SK-N-SH (cell line): ENCODE results near the gene TOR4A. TPM values are rescaled to one million over a fixed set of nuclear protein-coding genes. Genes with fewer than 3 reads are reported as not detected.

ENCODE experiments used
- CTCF ChIA-PET: fragments of 300-600, 350-600 bp; formaldehyde crosslinking; extraction: SDS; loops from one replicate; lab custom pipeline; 2021; lab: Yijun Ruan, JAX
- POLR2A ChIA-PET: fragments of 350-600 bp; sonication (Branson Sonifier 250); formaldehyde crosslinking; extraction: SDS; loops from one replicate; lab custom pipeline; 2020; ENCODE audit warnings: antibody characterized with exemption, inconsistent platforms; lab: Yijun Ruan, JAX
- DNase-seq: peaks from one replicate; pipeline ENCODE4 v3.0.0; 2012
- H2AFZ ChIP-seq: fragments of 200-600 bp; sonication (generic); 2 replicates; pipeline ENCODE4 v1.8.1; 2016; ENCODE audit warnings: antibody characterized with exemption, mild to moderate bottlenecking, low read depth
- H3F3A ChIP-seq: fragments of 200-600 bp; sonication (generic); replicated peaks from 2 replicates; pipeline ENCODE3; 2016; ENCODE audit warnings: antibody characterized with exemption, mild to moderate bottlenecking; ENCODE audit not compliant: insufficient read depth
- H3K27ac ChIP-seq, 2 experiments: fragments of 200-500 bp in 1 of 2; fragments of 200-600 bp in 1 of 2; sonication (Bioruptor generic) in 1 of 2; sonication (generic), shearing (Covaris generic) in 1 of 2; 2 replicates each; pipeline versions ENCODE4 v1.5.1 to v1.6.1; 2014 to 2016; ENCODE audit warnings: low read depth in 2 of 2, inconsistent platforms in 1 of 2, low read length in 1 of 2, mild to moderate bottlenecking in 1 of 2, mixed read lengths in 1 of 2
- H3K27me3 ChIP-seq: fragments of 200-600 bp; sonication (generic), shearing (Covaris generic); 2 replicates; pipeline ENCODE4 v1.6.1; 2016; ENCODE audit warnings: mixed run types; ENCODE audit not compliant: insufficient read depth
- H3K36me3 ChIP-seq, 2 experiments: fragments of 200-500 bp in 1 of 2; fragments of 200-600 bp in 1 of 2; sonication (Bioruptor generic) in 1 of 2; sonication (generic) in 1 of 2; replicated peaks in 1 of 2; 2 replicates each; pipeline versions ENCODE3 to v1.5.1; 2014 to 2016; ENCODE audit warnings: low read length in 1 of 2, mild to moderate bottlenecking in 1 of 2; ENCODE audit not compliant: insufficient read depth in 2 of 2, control insufficient read depth in 1 of 2
- H3K4me1 ChIP-seq, 2 experiments: fragments of 200-500 bp in 1 of 2; fragments of 200-600 bp in 1 of 2; sonication (Bioruptor generic) in 1 of 2; sonication (generic), shearing (Covaris generic) in 1 of 2; 2 replicates each; pipeline versions ENCODE4 v1.5.1 to v1.6.1; 2014 to 2016; ENCODE audit warnings: low read depth in 1 of 2, low read length in 1 of 2, mixed run types in 1 of 2; ENCODE audit not compliant: insufficient read depth in 2 of 2, control insufficient read depth in 1 of 2
- H3K4me2 ChIP-seq: fragments of 200-600 bp; sonication (generic), shearing (Covaris generic); 2 replicates; pipeline ENCODE4 v1.6.1; 2017; ENCODE audit warnings: mixed run types
- H3K4me3 ChIP-seq, 2 experiments: fragments of 200-500 bp in 1 of 2; fragments of 200-600 bp in 1 of 2; sonication (Bioruptor generic) in 1 of 2; sonication (generic), shearing (Covaris generic) in 1 of 2; 2 replicates each; pipeline versions ENCODE4 v1.5.1 to v1.8.1; 2014 to 2016; ENCODE audit warnings: low read depth in 2 of 2, inconsistent platforms in 1 of 2, low read length in 1 of 2, mild to moderate bottlenecking in 1 of 2, mixed read lengths in 1 of 2, moderate library complexity in 1 of 2
- H3K79me2 ChIP-seq: fragments of 200-600 bp; sonication (generic); 2 replicates; pipeline ENCODE4 v1.8.1; 2017; ENCODE audit warnings: mild to moderate bottlenecking; ENCODE audit not compliant: insufficient read depth
- H3K9ac ChIP-seq: fragments of 200-600 bp; sonication (generic); 2 replicates; pipeline ENCODE4 v1.6.1; 2017; ENCODE audit warnings: mixed run types
- H3K9me2 ChIP-seq: fragments of 200-600 bp; sonication (generic); 2 replicates; pipeline ENCODE4 v1.6.1; 2017; ENCODE audit warnings: mixed run types
- H3K9me3 ChIP-seq: fragments of 200-600 bp; sonication (generic); 2 replicates; pipeline ENCODE4 v1.6.1; 2017; ENCODE audit warnings: mixed run types, mild to moderate bottlenecking, moderate library complexity
- H4K20me1 ChIP-seq: fragments of 200-600 bp; sonication (generic); 2 replicates; pipeline ENCODE4 v1.6.1; 2017; ENCODE audit warnings: mild to moderate bottlenecking, mixed run types; ENCODE audit not compliant: insufficient read depth
- CHD2 ChIP-seq: fragments of 150-350 bp; IDR thresholded peaks from 2 replicates; pipeline ENCODE4 v1.6.1; 2018; ENCODE audit warnings: low read length; ENCODE audit not compliant: partially characterized antibody
- CTCF ChIP-seq: fragments of 200-600 bp; sonication (generic); IDR thresholded peaks from 2 replicates; pipeline ENCODE4 v1.6.1; 2017; ENCODE audit warnings: antibody characterized with exemption, mild to moderate bottlenecking, moderate library complexity
- MAX ChIP-seq: IDR thresholded peaks from 2 replicates; pipeline ENCODE4 v1.4.0; 2012; ENCODE audit warnings: low read depth
- MXI1 ChIP-seq: IDR thresholded peaks from 2 replicates; pipeline ENCODE4 v1.6.1; 2012; ENCODE audit warnings: mild to moderate bottlenecking, low read depth, low read length, improper control_type of control experiment
- REST ChIP-seq: IDR thresholded peaks from 2 replicates; pipeline ENCODE4 v1.6.1; 2012; ENCODE audit warnings: mild to moderate bottlenecking, low read depth, low read length, moderate library complexity
- RFX5 ChIP-seq: IDR thresholded peaks from 2 replicates; pipeline ENCODE4 v1.6.1; 2012; ENCODE audit warnings: mild to moderate bottlenecking, improper control_type of control experiment, low read length
- SIN3A ChIP-seq: IDR thresholded peaks from 2 replicates; pipeline ENCODE4 v1.6.1; 2012; ENCODE audit warnings: low read depth, mild to moderate bottlenecking, low read length, moderate library complexity, borderline replicate concordance
- USF1 ChIP-seq: IDR thresholded peaks from 2 replicates; pipeline ENCODE4 v1.4.0; 2012; ENCODE audit warnings: low read depth, borderline replicate concordance
- USF2 ChIP-seq: fragments of 150-350 bp; IDR thresholded peaks from 2 replicates; pipeline ENCODE4 v1.6.1; 2017; ENCODE audit warnings: antibody characterized with exemption, low read length, low read depth, borderline replicate concordance
- WGBS: methylation state at CpG from one replicate; pipeline ENCODE4 v1.1.6; 2017; ENCODE audit warnings: low lambda C conversion rate; 5-methylcytosine and 5-hydroxymethylcytosine counted together
- polyA plus RNA-seq, 3 experiments: library from polyadenylated mRNA; depleted of rRNA; stranded (reverse); fragments of >200 nt; gene quantifications; 2 replicates each; pipeline ENCODE4 v1.2.3, GENCODE V29; 2012

TOR4A gene
- polyA plus RNA-seq, 1 of the 3 experiments (the other 2 are of a cell fraction): 0.81 TPM

GRCh38 chr9:137316012-137316981, 38.8 kb downstream of the TOR4A start:
- Histone ChIP-seq H3K9me3 (no peaks in the 10 kb centered on the region), H3K4me3 (no peak overlapping the region; a peak in 1 of 4 replicates), H4K20me1 (no peaks in the 10 kb centered on the region), H3K27ac (no peak overlapping the region), H3K36me3 (no peaks in the 10 kb centered on the region), H3K79me2 (no peaks in the 10 kb centered on the region), H3K9ac (no peak overlapping the region), H3K27me3 (no peaks in the 10 kb centered on the region), H2AFZ (no peak overlapping the region), H3K9me2 (no peaks in the 10 kb centered on the region), H3K4me2 (no peak overlapping the region), H3F3A (no peaks in the 10 kb centered on the region), H3K4me1 (peaks cover 0 to 4% of the 10 kb centered on the region in 2 experiments; a peak in 1 of 4 replicates)
- ChIA-PET CTCF (interaction anchor here (1.3 to 7.5 kb wide), 2 partner anchors 14 to 107 kb away, joined by 4 to 74 read pairs; partner anchors contain the start of genes EXD3, NOXA1 and NRARP), POLR2A (interaction anchor here (1.0 to 1.3 kb wide), 2 partner anchors 15 to 107 kb away, joined by 3 read pairs; partner anchors contain the start of genes EXD3, NOXA1 and NRARP)
- WGBS: 48% methylated on average over 19 of the region's 83 CpGs
- peak; percentile 94 for DNase-seq
- TF ChIP-seq CHD2: peak; percentile 20
- no peak for TF ChIP-seq RFX5
- TF ChIP-seq SIN3A: no peak
- TF ChIP-seq USF1: no peak
- no peak for TF ChIP-seq MXI1
- no peak for TF ChIP-seq MAX
- no peak for TF ChIP-seq CTCF
- no peak for TF ChIP-seq USF2
- TF ChIP-seq REST: no peak
